Stimulated activated CD4-positive, alpha-beta T cell treated with anti-CD3 and anti-CD28 coated beads, Interleukin-12 subunit alpha, Interleukin-12 subunit beta, amount 100 ng/mL, for 4 hours (primary cell): ENCODE data around the gene TAF11L5.
"Not testable (repeated sequence)": the region's sequence is repeated elsewhere in the genome, so short reads cannot be mapped to it uniquely, and the experiment has no call there.

Source experiments
- DNase-seq: peaks from one replicate; pipeline ENCODE4 v3.0.0-alpha.2; 2020

Gene TAF11L5

DNA sequence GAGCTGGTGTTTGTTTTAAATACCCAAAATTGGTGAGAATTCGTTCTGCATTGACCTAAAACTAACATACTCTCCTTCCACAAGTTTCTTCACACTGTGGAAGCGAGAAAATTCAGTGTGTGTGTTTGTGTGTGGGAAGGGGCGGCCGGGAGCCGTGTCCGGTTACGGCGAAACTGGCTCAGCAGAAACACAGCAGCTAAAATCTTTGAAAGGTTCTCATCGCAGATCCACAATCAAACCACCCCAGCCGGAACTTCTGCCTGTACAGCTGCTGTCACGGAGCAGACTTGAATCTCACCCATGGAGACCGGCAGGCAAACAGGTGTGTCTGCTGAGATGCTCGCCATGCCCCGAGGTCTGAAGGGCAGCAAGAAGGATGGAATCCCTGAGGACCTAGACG is at the start of gene TAF11L5:
Gene TAF11L5 (plus strand): TSS at position 301 of the 400 bp plus-strand sequence.
- not testable (repeated sequence) for DNase-seq

DNA sequence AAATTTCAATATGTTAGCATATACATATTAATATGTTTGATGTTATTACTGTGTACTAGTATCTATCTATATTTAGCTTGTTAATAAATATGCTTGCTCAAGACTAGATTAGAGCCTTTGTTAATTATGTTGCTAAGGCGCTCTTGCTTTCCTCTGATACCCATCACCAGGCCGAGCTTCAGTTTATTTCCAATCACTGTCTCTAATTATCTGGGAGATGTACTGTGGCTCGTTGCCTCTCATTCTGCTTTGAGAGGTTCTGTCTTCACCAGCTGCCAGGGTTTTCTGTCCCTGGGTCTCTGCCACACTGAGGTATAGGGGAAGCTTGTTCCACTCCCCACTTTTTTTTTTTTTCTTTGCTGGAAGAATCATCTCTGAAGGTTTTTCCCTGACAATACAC is 48.0 kb upstream of the TAF11L5 start:
- DNase-seq, result no peak

- no peak for DNase-seq
These were observed 47.3 kb upstream of the TAF11L5 start for GRCh38 chr5:17477573-17478265.

GRCh38 chr5:17481378-17481777 is 43.7 kb upstream of the TAF11L5 start:
- no peak for DNase-seq

DNA sequence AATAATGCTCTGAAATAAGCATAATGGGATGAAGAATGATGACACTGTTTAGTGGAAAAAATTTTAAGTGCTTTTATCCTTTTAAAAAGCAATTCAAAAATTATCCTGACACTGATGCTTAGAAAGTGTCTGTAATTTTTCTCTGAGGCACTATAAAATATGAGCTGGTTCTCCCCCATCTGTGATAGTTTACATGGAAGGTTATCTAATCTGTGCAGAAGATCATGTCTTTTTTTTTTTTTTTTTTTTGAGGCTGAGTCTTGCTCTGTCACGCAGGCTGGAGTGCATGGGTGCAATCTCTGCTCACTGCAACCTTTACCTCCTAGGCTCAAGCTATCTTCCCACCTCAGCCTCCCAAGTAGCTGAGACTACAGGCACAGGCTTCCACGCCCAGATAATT is 42.2 kb upstream of the TAF11L5 start:
- no peak for DNase-seq

DNA sequence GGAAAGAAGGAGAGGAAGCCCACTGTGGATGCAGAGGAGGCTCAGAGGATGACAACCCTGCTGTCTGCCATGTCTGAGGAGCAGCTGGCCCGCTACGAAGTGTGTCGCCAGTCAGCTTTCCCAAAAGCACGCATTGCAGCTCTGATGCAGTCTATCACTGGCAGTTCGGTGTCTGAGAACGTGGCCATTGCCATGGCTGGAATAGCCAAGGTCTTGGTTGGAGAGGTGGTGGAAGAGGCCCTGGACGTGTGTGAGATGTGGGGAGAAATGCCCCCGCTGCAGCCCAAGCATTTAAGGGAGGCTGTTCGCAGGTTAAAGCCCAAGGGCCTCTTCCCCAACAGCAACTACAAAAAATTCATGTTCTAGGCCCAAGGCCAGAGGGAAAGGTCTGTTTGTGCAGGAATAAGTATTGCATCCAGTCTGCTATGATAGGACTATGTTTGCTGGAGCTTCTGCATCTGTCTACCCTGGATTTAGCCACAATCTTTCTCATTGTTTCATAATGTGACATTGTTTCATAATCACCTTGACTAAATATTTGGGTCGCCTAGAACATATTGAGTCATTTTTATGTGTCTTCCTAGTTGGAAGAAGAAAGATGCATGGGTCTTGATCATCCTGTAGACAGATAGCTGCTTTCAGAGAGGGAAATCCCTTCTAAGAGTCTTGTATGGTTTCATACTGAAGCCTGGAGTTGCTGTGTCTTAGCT is 38.4 kb upstream of the TAF11L5 start:
- DNase-seq, result not testable (repeated sequence)

GRCh38 chr5:17487174-17487512 is 37.9 kb upstream of the TAF11L5 start:
- DNase-seq, result no peak

GRCh38 chr5:17491257-17491656 is 33.8 kb upstream of the TAF11L5 start:
- DNase-seq, result not testable (repeated sequence)

DNA sequence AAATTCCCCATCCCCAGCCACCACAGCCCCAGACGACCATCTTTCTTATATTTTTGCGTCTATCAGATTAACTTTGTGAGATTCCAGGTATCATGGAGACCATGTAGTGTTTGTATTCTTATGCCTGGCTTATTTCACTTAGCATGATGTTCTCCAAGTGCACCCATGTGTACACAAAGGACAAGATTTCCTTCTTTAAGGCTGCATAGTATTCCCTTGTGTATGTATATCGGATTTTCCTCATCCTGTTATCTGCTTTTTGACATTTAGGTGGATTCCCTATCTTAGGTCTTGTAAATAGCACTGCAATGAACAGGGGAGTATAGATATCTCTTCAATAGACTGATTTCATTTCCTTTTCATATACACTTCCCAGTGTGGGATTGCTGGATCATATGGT is 32.3 kb upstream of the TAF11L5 start:
- no peak for DNase-seq

- no peak for DNase-seq
These were observed 27.6 kb upstream of the TAF11L5 start for GRCh38 chr5:17497446-17497845.

- DNase-seq, result not testable (repeated sequence)
These were observed 27.1 kb upstream of the TAF11L5 start, which contains the start of gene TAF11L2 for GRCh38 chr5:17497931-17498330. Gene TAF11L2, plus strand, starts transcription at chr5:17498231.

DNA sequence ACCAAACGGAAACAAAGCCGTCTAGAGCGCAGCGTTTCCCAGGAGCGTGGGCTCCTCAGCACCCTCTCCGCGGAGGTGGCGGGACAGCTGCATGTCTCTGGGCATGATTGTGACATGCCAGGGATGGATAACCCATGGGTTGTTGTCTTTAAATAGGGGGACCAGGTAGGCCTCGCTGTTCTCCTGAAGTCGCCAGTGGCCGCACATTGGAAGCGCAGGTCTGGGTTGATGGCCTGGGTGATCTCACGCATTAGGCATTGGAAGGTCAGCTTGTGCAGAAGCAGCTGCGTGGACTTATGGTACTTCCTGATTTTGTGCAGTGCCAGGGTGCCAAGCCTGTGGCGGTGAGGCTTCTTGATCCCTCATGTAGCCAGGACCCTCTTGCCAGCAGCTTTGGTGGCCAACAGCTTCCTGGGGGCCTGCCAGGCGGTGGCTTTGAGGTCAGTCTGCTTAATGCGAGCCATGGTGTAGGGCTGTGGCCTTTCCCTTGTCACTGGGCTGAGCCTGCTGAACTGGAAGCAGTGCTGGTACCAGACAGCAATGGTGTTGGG is 13.2 kb upstream of the TAF11L5 start:
- no peak for DNase-seq

DNA sequence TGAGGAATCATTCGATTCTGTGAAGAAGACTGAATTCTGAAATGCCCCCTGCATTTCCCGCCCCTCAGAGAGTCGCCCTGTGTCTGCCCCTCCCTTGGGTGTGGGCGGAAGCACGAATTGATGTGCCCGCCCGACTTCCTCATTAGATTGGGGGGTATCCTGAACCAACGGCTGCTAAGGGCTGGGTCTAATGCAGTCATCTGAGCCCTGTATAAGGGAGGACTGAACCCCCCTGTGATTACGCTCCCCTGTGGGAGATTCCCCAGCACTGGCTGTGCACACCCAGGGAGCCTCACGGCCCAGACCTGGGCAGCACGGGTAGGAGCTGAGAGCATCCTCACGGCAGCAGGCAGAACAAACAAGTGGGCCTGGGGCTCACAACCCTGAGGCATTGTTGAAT is 7.5 kb upstream of the TAF11L5 start:
- not testable (repeated sequence) for DNase-seq

GRCh38 chr5:17518067-17518466 is 7.0 kb upstream of the TAF11L5 start, which contains the start of gene TAF11L3:
Gene TAF11L3, plus strand, starts transcription at chr5:17518367.
- not testable (repeated sequence) for DNase-seq

GRCh38 chr5:17519508-17519907 is 5.5 kb upstream of the TAF11L5 start:
- not testable (repeated sequence) for DNase-seq

- DNase-seq, result not testable (repeated sequence)
These were observed 3.5 kb upstream of the TAF11L5 start, which contains the start of gene TAF11L4 for GRCh38 chr5:17521501-17521900. Gene TAF11L4, plus strand, starts transcription at chr5:17521801.

- not testable (repeated sequence) for DNase-seq
These were observed 1.5 kb downstream of the TAF11L5 start for GRCh38 chr5:17526504-17526903.

GRCh38 chr5:17528369-17528768 is 3.3 kb downstream of the TAF11L5 start, which contains the start of gene TAF11L6:
Gene TAF11L6, plus strand, starts transcription at chr5:17528669.
- DNase-seq, result not testable (repeated sequence)
